ENCODE data around the gene VSTM4. TPM values are rescaled to one million over a fixed set of nuclear protein-coding genes. Genes with fewer than 3 reads are reported as not detected.

VSTM4 gene
- total RNA-seq, 1 experiment from 2014 or later, result 0.07 TPM

GRCh38 chr10:49086889-49087288 is 28.4 kb downstream of the VSTM4 start:
- no peaks in the 10 kb centered on the region for H4K20me1 ChIP-seq (ENCODE audit: insufficient read depth)
- TF ChIP-seq, protein P1, sequence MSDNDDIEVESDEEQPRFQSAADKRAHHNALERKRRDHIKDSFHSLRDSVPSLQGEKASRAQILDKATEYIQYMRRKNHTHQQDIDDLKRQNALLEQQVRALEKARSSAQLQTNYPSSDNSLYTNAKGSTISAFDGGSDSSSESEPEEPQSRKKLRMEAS (IDR thresholded peaks at IDR 0.05), result no peak
- TF ChIP-seq CTCF (IDR thresholded peaks at IDR 0.05 in 2 of 3, conservative IDR thresholded peaks at IDR 0.05 in 1 of 3; ENCODE audit: borderline replicate concordance in 1 of 3, insufficient read depth in 1 of 3, low read depth in 2 of 3, low read length in 2 of 3), result no peak
- no peak for TF ChIP-seq TCF7L2 (IDR thresholded peaks at IDR 0.05; ENCODE audit: borderline replicate concordance, extremely low read depth, insufficient read depth, insufficient read length)
- TF ChIP-seq YY1 (IDR thresholded peaks at IDR 0.05; ENCODE audit: extremely low read depth, insufficient replicate concordance, low read depth, low read length), result no peak
- no peak for TF ChIP-seq JUND (IDR thresholded peaks at IDR 0.05)
- no peak for TF ChIP-seq FOSL1 (IDR thresholded peaks at IDR 0.05; ENCODE audit: low read depth)
- no peak for TF ChIP-seq ZNF274 (IDR thresholded peaks at IDR 0.05; ENCODE audit: low read depth, low read length)
- BruUV-seq (replicated peaks), result no TSS peak
- ChIA-PET CTCF (no interaction called here), RAD21 (ENCODE audit: low non-redundant PET in 1 of 2, low total read pairs in 2 of 2, uncharacterized antibody in 2 of 2, unreplicated experiment in 2 of 2) (no interaction called here), POLR2A (no interaction called here)
- H3K27me3 ChIP-seq (ENCODE audit: insufficient read depth, low read length), result peaks cover 29% of the 10 kb centered on the region
- H3K4me1 ChIP-seq (ENCODE audit: control insufficient read depth in 1 of 2, insufficient read depth in 2 of 2, low read length in 2 of 2), result no peaks in the 10 kb centered on the region
- no peak overlapping the region for H2AFZ ChIP-seq (ENCODE audit: low read depth, low read length, poor library complexity, severe bottlenecking)
- H3K9me2 ChIP-seq (ENCODE audit: insufficient read depth), result no peaks in the 10 kb centered on the region
- no peak overlapping the region for H3K4me3 ChIP-seq (replicated peaks in 1 of 2; ENCODE audit: low read depth in 1 of 2, low read length in 2 of 2)
- intact Hi-C loops (cut with micrococcal nuclease), result no loop called here
- H3K27ac ChIP-seq (ENCODE audit: low read depth, low read length), result no peak overlapping the region
- no peaks in the 10 kb centered on the region for H3K9me3 ChIP-seq (ENCODE audit: control insufficient read depth in 1 of 2, insufficient read depth in 1 of 2, low read depth in 1 of 2, low read length in 2 of 2)
- H3K4me2 ChIP-seq (ENCODE audit: low read length), result no peak overlapping the region
- no peaks in the 10 kb centered on the region for H3K79me2 ChIP-seq (ENCODE audit: insufficient read depth, low read length)
- no peak overlapping the region for H3K9ac ChIP-seq (ENCODE audit: low read length)
- ATAC-seq (no peak), DNase-seq (ENCODE audit: low read depth, low spot score) (no peak)
- no peaks in the 10 kb centered on the region for H3K36me3 ChIP-seq (ENCODE audit: control insufficient read depth in 1 of 2, insufficient read depth in 2 of 2, low read length in 2 of 2)

- ChIA-PET RAD21 (ENCODE audit: low non-redundant PET in 1 of 2, low total read pairs in 2 of 2, uncharacterized antibody in 2 of 2, unreplicated experiment in 2 of 2) (no interaction called here), POLR2A (no interaction called here), CTCF (no interaction called here)
- Histone ChIP-seq H3K9me2 (ENCODE audit: insufficient read depth) (no peaks in the 10 kb centered on the region), H3K9ac (ENCODE audit: low read length) (no peak overlapping the region), H3K9me3 (ENCODE audit: control insufficient read depth in 1 of 2, insufficient read depth in 1 of 2, low read depth in 1 of 2, low read length in 2 of 2) (no peaks in the 10 kb centered on the region), H3K4me2 (ENCODE audit: low read length) (no peak overlapping the region), H4K20me1 (ENCODE audit: insufficient read depth) (no peaks in the 10 kb centered on the region), H3K27ac (ENCODE audit: low read depth, low read length) (no peak overlapping the region), H3K4me1 (ENCODE audit: control insufficient read depth in 1 of 2, insufficient read depth in 2 of 2, low read length in 2 of 2) (no peaks in the 10 kb centered on the region), H2AFZ (ENCODE audit: low read depth, low read length, poor library complexity, severe bottlenecking) (no peak overlapping the region), H3K36me3 (ENCODE audit: control insufficient read depth in 1 of 2, insufficient read depth in 2 of 2, low read length in 2 of 2) (no peaks in the 10 kb centered on the region), H3K79me2 (ENCODE audit: insufficient read depth, low read length) (no peaks in the 10 kb centered on the region), H3K27me3 (ENCODE audit: insufficient read depth, low read length) (peaks cover 38% of the 10 kb centered on the region), H3K4me3 (replicated peaks in 1 of 2; ENCODE audit: low read depth in 1 of 2, low read length in 2 of 2) (no peak overlapping the region)
- intact Hi-C loops (cut with micrococcal nuclease), result no loop called here
- DNase-seq (ENCODE audit: low read depth, low spot score) (no peak), ATAC-seq (no peak)
- no TSS peak for BruUV-seq (replicated peaks)
- no peak for TF ChIP-seq SIN3A (IDR thresholded peaks at IDR 0.05; ENCODE audit: low read depth)
- no peak for TF ChIP-seq EGR1 (IDR thresholded peaks at IDR 0.05; ENCODE audit: low read depth)
- no peak for TF ChIP-seq CBX3 (IDR thresholded peaks at IDR 0.05; ENCODE audit: low read depth)
- TF ChIP-seq TCF7L2 (IDR thresholded peaks at IDR 0.05; ENCODE audit: borderline replicate concordance, extremely low read depth, insufficient read depth, insufficient read length), result no peak
- TF ChIP-seq YY1 (IDR thresholded peaks at IDR 0.05; ENCODE audit: extremely low read depth, insufficient replicate concordance, low read depth, low read length), result no peak
- TF ChIP-seq, protein P1 (IDR thresholded peaks at IDR 0.05), result no peak
- no peak for TF ChIP-seq EZH2phosphoT487 (IDR thresholded peaks at IDR 0.05; ENCODE audit: borderline replicate concordance)
- TF ChIP-seq, protein P2, sequence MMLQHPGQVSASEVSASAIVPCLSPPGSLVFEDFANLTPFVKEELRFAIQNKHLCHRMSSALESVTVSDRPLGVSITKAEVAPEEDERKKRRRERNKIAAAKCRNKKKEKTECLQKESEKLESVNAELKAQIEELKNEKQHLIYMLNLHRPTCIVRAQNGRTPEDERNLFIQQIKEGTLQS (IDR thresholded peaks at IDR 0.05), result no peak
- no peak for TF ChIP-seq REST (IDR thresholded peaks at IDR 0.05; ENCODE audit: low read depth)
- no peak for TF ChIP-seq SRF (IDR thresholded peaks at IDR 0.05; ENCODE audit: low read depth)
- TF ChIP-seq EZH2 (IDR thresholded peaks at IDR 0.05), result no peak
- no peak for TF ChIP-seq FOSL1 (IDR thresholded peaks at IDR 0.05; ENCODE audit: low read depth)
These were observed 32.1 kb downstream of the VSTM4 start for GRCh38 chr10:49083261-49083660.
